Measurements from ENCODE around the gene MELK. TPM values are rescaled to one million over a fixed set of nuclear protein-coding genes. Genes with fewer than 3 reads are reported as not detected.

The MELK gene
- total and polyA plus RNA-seq, 2 donors (not counting 1 experiment from before 2014, with no cell fraction given) = 14.2 to 21.9 TPM

- no peak overlapping the region for H2AFZ ChIP-seq (ENCODE audit: low read length)
- H4K20me1 ChIP-seq (ENCODE audit: control insufficient read depth, extremely low read depth, insufficient read depth, low read length) = no peaks in the 10 kb centered on the region
- no peak for DNase-seq (ENCODE audit: low read depth in 2 of 2)
- no peaks in the 10 kb centered on the region for H3K4me1 ChIP-seq (ENCODE audit: control insufficient read depth, extremely low read depth, insufficient read depth, low read length)
- no peak overlapping the region for H3K9ac ChIP-seq (ENCODE audit: insufficient read depth, low read length)
- H3K4me2 ChIP-seq (ENCODE audit: extremely low read depth, insufficient read depth, low read length) = no peak overlapping the region
- no peaks in the 10 kb centered on the region for H3K9me3 ChIP-seq (ENCODE audit: control insufficient read depth, insufficient read depth, low read depth, low read length)
- H3K79me2 ChIP-seq (ENCODE audit: control insufficient read depth, insufficient read depth, low read length) = no peaks in the 10 kb centered on the region
- H3K27ac ChIP-seq (ENCODE audit: insufficient read depth, low read length) = no peak overlapping the region
- TF ChIP-seq EZH2 (IDR thresholded peaks at IDR 0.05; ENCODE audit: low read length, missing control alignments) (no peak), CTCF (conservative IDR thresholded peaks at IDR 0.05 in 1 of 2, IDR thresholded peaks at IDR 0.05 in 1 of 2; ENCODE audit: low read depth in 1 of 2, low read length in 2 of 2) (no peak)
- H3K36me3 ChIP-seq (ENCODE audit: control insufficient read depth, insufficient read depth, low read length) = no peaks in the 10 kb centered on the region
- H3K27me3 ChIP-seq (ENCODE audit: control insufficient read depth, insufficient read depth, low read length) = no peaks in the 10 kb centered on the region
- H3K4me3 ChIP-seq (replicated peaks in 1 of 4; ENCODE audit: control extremely low read depth in 1 of 4, insufficient read depth in 1 of 4, low read depth in 3 of 4, low read length in 4 of 4) = no peak overlapping the region
Observed at GRCh38 chr9:36676778-36677485, 104.2 kb downstream of the MELK start.

- no peak for TF ChIP-seq EZH2 (IDR thresholded peaks at IDR 0.05; ENCODE audit: low read length, missing control alignments)
- H3K36me3 ChIP-seq (ENCODE audit: control insufficient read depth, insufficient read depth, low read length) = no peaks in the 10 kb centered on the region
- no peak overlapping the region for H3K4me2 ChIP-seq (ENCODE audit: extremely low read depth, insufficient read depth, low read length)
Observed at GRCh38 chr9:36677611-36678010, 104.9 kb downstream of the MELK start.

GRCh38 chr9:36679710-36680109 lies 107.0 kb downstream of the MELK start:
- Histone ChIP-seq H3K27ac (ENCODE audit: insufficient read depth, low read length) (no peak overlapping the region), H3K79me2 (ENCODE audit: control insufficient read depth, insufficient read depth, low read length) (no peaks in the 10 kb centered on the region), H3K4me2 (ENCODE audit: extremely low read depth, insufficient read depth, low read length) (no peak overlapping the region), H3K4me1 (ENCODE audit: control insufficient read depth, extremely low read depth, insufficient read depth, low read length) (no peaks in the 10 kb centered on the region), H3K9me3 (ENCODE audit: control insufficient read depth, insufficient read depth, low read depth, low read length) (no peaks in the 10 kb centered on the region), H3K27me3 (ENCODE audit: control insufficient read depth, insufficient read depth, low read length) (no peaks in the 10 kb centered on the region), H3K9ac (ENCODE audit: insufficient read depth, low read length) (no peak overlapping the region), H3K4me3 (replicated peaks in 1 of 4; ENCODE audit: control extremely low read depth in 1 of 4, insufficient read depth in 1 of 4, low read depth in 3 of 4, low read length in 4 of 4) (no peak overlapping the region), H3K36me3 (ENCODE audit: control insufficient read depth, insufficient read depth, low read length) (no peaks in the 10 kb centered on the region), H4K20me1 (ENCODE audit: control insufficient read depth, extremely low read depth, insufficient read depth, low read length) (no peaks in the 10 kb centered on the region), H2AFZ (ENCODE audit: low read length) (no peak overlapping the region)
- peak in 1 of 2 donors; percentile 60 for DNase-seq (ENCODE audit: low read depth in 2 of 2)
- TF ChIP-seq EZH2 (IDR thresholded peaks at IDR 0.05; ENCODE audit: low read length, missing control alignments) (no peak), CTCF (conservative IDR thresholded peaks at IDR 0.05 in 1 of 2, IDR thresholded peaks at IDR 0.05 in 1 of 2; ENCODE audit: low read depth in 1 of 2, low read length in 2 of 2) (no peak)

More at GRCh38 chr9:36677611-36678010, 104.9 kb downstream of the MELK start:
- peak in 1 of 2 donors; percentile 23 for DNase-seq (ENCODE audit: low read depth in 2 of 2)
- no peak overlapping the region for H3K4me3 ChIP-seq (replicated peaks in 1 of 4; ENCODE audit: control extremely low read depth in 1 of 4, insufficient read depth in 1 of 4, low read depth in 3 of 4, low read length in 4 of 4)
- no peaks in the 10 kb centered on the region for H3K27me3 ChIP-seq (ENCODE audit: control insufficient read depth, insufficient read depth, low read length)
- H3K9me3 ChIP-seq (ENCODE audit: control insufficient read depth, insufficient read depth, low read depth, low read length) = no peaks in the 10 kb centered on the region
- no peaks in the 10 kb centered on the region for H3K79me2 ChIP-seq (ENCODE audit: control insufficient read depth, insufficient read depth, low read length)
- H3K27ac ChIP-seq (ENCODE audit: insufficient read depth, low read length) = no peak overlapping the region
- H3K4me1 ChIP-seq (ENCODE audit: control insufficient read depth, extremely low read depth, insufficient read depth, low read length) = no peaks in the 10 kb centered on the region
- H2AFZ ChIP-seq (ENCODE audit: low read length) = no peak overlapping the region
- H3K9ac ChIP-seq (ENCODE audit: insufficient read depth, low read length) = no peak overlapping the region
- H4K20me1 ChIP-seq (ENCODE audit: control insufficient read depth, extremely low read depth, insufficient read depth, low read length) = no peaks in the 10 kb centered on the region
